Measurements from ENCODE around the gene CDH4. TPM values are rescaled to one million over a fixed set of nuclear protein-coding genes. Genes with fewer than 3 reads are reported as not detected.

The CDH4 gene
- polyA plus RNA-seq, 1 donor: 1.7 TPM

- no CpG with 5 or more reads among the region's 9 CpGs for WGBS (ENCODE audit: insufficient coverage, low lambda C conversion rate)
Observed at GRCh38 chr20:61837200-61837599, 585.1 kb downstream of the CDH4 start.

GRCh38 chr20:61839223-61839911 is 587.3 kb downstream of the CDH4 start:
- H3K4me1 ChIP-seq (ENCODE audit: control insufficient read depth, insufficient read depth, low read length): no peaks in the 10 kb centered on the region
- no peaks in the 10 kb centered on the region for H3K36me3 ChIP-seq (ENCODE audit: control insufficient read depth, insufficient read depth, low read length)
- DNase-seq: no peak
- H3K27ac ChIP-seq (ENCODE audit: low read length): no peak overlapping the region
- no CpG with 5 or more reads among the region's 10 CpGs for WGBS (ENCODE audit: insufficient coverage, low lambda C conversion rate)
- H3K4me3 ChIP-seq (ENCODE audit: low read length): no peak overlapping the region
- no peaks in the 10 kb centered on the region for H3K27me3 ChIP-seq (ENCODE audit: control insufficient read depth, insufficient read depth, low read length)
- H3K9me3 ChIP-seq (ENCODE audit: control insufficient read depth, low read depth, low read length): no peaks in the 10 kb centered on the region

More at GRCh38 chr20:61837200-61837599, 585.1 kb downstream of the CDH4 start:
- Histone ChIP-seq H3K4me3 (ENCODE audit: low read length) (no peak overlapping the region), H3K27ac (ENCODE audit: low read length) (no peak overlapping the region), H3K9me3 (ENCODE audit: control insufficient read depth, low read depth, low read length) (no peaks in the 10 kb centered on the region), H3K4me1 (ENCODE audit: control insufficient read depth, insufficient read depth, low read length) (no peaks in the 10 kb centered on the region), H3K36me3 (ENCODE audit: control insufficient read depth, insufficient read depth, low read length) (no peaks in the 10 kb centered on the region), H3K27me3 (ENCODE audit: control insufficient read depth, insufficient read depth, low read length) (no peaks in the 10 kb centered on the region)
- DNase-seq: no peak

GRCh38 chr20:61839912-61840778 is 588.1 kb downstream of the CDH4 start:
- no peak for DNase-seq

GRCh38 chr20:61840779-61841455 is 588.9 kb downstream of the CDH4 start:
- Histone ChIP-seq H3K9me3 (ENCODE audit: control insufficient read depth, low read depth, low read length) (no peaks in the 10 kb centered on the region), H3K36me3 (ENCODE audit: control insufficient read depth, insufficient read depth, low read length) (no peaks in the 10 kb centered on the region), H3K27ac (ENCODE audit: low read length) (no peak overlapping the region), H3K4me1 (ENCODE audit: control insufficient read depth, insufficient read depth, low read length) (no peaks in the 10 kb centered on the region), H3K4me3 (ENCODE audit: low read length) (no peak overlapping the region), H3K27me3 (ENCODE audit: control insufficient read depth, insufficient read depth, low read length) (no peaks in the 10 kb centered on the region)
- WGBS (ENCODE audit: insufficient coverage, low lambda C conversion rate): 100% methylated on average over 5 of the region's 26 CpGs
- no peak for DNase-seq

More at GRCh38 chr20:61839912-61840778, 588.1 kb downstream of the CDH4 start:
- H3K36me3 ChIP-seq (ENCODE audit: control insufficient read depth, insufficient read depth, low read length): no peaks in the 10 kb centered on the region
- no peaks in the 10 kb centered on the region for H3K9me3 ChIP-seq (ENCODE audit: control insufficient read depth, low read depth, low read length)
- no CpG with 5 or more reads among the region's 26 CpGs for WGBS (ENCODE audit: insufficient coverage, low lambda C conversion rate)
- no peak overlapping the region for H3K27ac ChIP-seq (ENCODE audit: low read length)
- no peaks in the 10 kb centered on the region for H3K27me3 ChIP-seq (ENCODE audit: control insufficient read depth, insufficient read depth, low read length)
- no peaks in the 10 kb centered on the region for H3K4me1 ChIP-seq (ENCODE audit: control insufficient read depth, insufficient read depth, low read length)
- no peak overlapping the region for H3K4me3 ChIP-seq (ENCODE audit: low read length)

GRCh38 chr20:61841551-61841950 is 589.5 kb downstream of the CDH4 start:
- DNase-seq: no peak
- Histone ChIP-seq H3K9me3 (ENCODE audit: control insufficient read depth, low read depth, low read length) (no peaks in the 10 kb centered on the region), H3K4me1 (ENCODE audit: control insufficient read depth, insufficient read depth, low read length) (no peaks in the 10 kb centered on the region), H3K27ac (ENCODE audit: low read length) (no peak overlapping the region), H3K36me3 (ENCODE audit: control insufficient read depth, insufficient read depth, low read length) (no peaks in the 10 kb centered on the region), H3K27me3 (ENCODE audit: control insufficient read depth, insufficient read depth, low read length) (no peaks in the 10 kb centered on the region), H3K4me3 (ENCODE audit: low read length) (no peak overlapping the region)
- WGBS (ENCODE audit: insufficient coverage, low lambda C conversion rate): no CpG with 5 or more reads among the region's 18 CpGs

- no CpG with 5 or more reads among the region's 9 CpGs for WGBS (ENCODE audit: insufficient coverage, low lambda C conversion rate)
- Histone ChIP-seq H3K27me3 (ENCODE audit: control insufficient read depth, insufficient read depth, low read length) (no peaks in the 10 kb centered on the region), H3K4me1 (ENCODE audit: control insufficient read depth, insufficient read depth, low read length) (no peaks in the 10 kb centered on the region), H3K27ac (ENCODE audit: low read length) (no peak overlapping the region), H3K36me3 (ENCODE audit: control insufficient read depth, insufficient read depth, low read length) (no peaks in the 10 kb centered on the region), H3K4me3 (ENCODE audit: low read length) (no peak overlapping the region), H3K9me3 (ENCODE audit: control insufficient read depth, low read depth, low read length) (no peaks in the 10 kb centered on the region)
- no peak for DNase-seq
Observed at GRCh38 chr20:61841966-61842365, 589.9 kb downstream of the CDH4 start.

- H3K4me3 ChIP-seq (ENCODE audit: low read length): no peak overlapping the region
- H3K27me3 ChIP-seq (ENCODE audit: control insufficient read depth, insufficient read depth, low read length): no peaks in the 10 kb centered on the region
- no peak overlapping the region for H3K27ac ChIP-seq (ENCODE audit: low read length)
- no peak for DNase-seq
- H3K4me1 ChIP-seq (ENCODE audit: control insufficient read depth, insufficient read depth, low read length): no peaks in the 10 kb centered on the region
- WGBS (ENCODE audit: insufficient coverage, low lambda C conversion rate): no CpG with 5 or more reads among the region's 17 CpGs
- no peaks in the 10 kb centered on the region for H3K9me3 ChIP-seq (ENCODE audit: control insufficient read depth, low read depth, low read length)
- H3K36me3 ChIP-seq (ENCODE audit: control insufficient read depth, insufficient read depth, low read length): no peaks in the 10 kb centered on the region
Observed at GRCh38 chr20:61844621-61845020, 592.6 kb downstream of the CDH4 start.

- H3K4me3 ChIP-seq (ENCODE audit: low read length): no peak overlapping the region
- WGBS (ENCODE audit: insufficient coverage, low lambda C conversion rate): no CpG with 5 or more reads among the region's 19 CpGs
- H3K4me1 ChIP-seq (ENCODE audit: control insufficient read depth, insufficient read depth, low read length): no peaks in the 10 kb centered on the region
- H3K27ac ChIP-seq (ENCODE audit: low read length): no peak overlapping the region
- no peaks in the 10 kb centered on the region for H3K36me3 ChIP-seq (ENCODE audit: control insufficient read depth, insufficient read depth, low read length)
- no peaks in the 10 kb centered on the region for H3K27me3 ChIP-seq (ENCODE audit: control insufficient read depth, insufficient read depth, low read length)
- DNase-seq: no peak
- H3K9me3 ChIP-seq (ENCODE audit: control insufficient read depth, low read depth, low read length): no peaks in the 10 kb centered on the region
Observed at GRCh38 chr20:61845233-61845671, 593.2 kb downstream of the CDH4 start.

- Histone ChIP-seq H3K36me3 (ENCODE audit: control insufficient read depth, insufficient read depth, low read length) (no peaks in the 10 kb centered on the region), H3K9me3 (ENCODE audit: control insufficient read depth, low read depth, low read length) (no peaks in the 10 kb centered on the region), H3K27ac (ENCODE audit: low read length) (no peak overlapping the region), H3K27me3 (ENCODE audit: control insufficient read depth, insufficient read depth, low read length) (no peaks in the 10 kb centered on the region), H3K4me1 (ENCODE audit: control insufficient read depth, insufficient read depth, low read length) (no peaks in the 10 kb centered on the region), H3K4me3 (ENCODE audit: low read length) (no peak overlapping the region)
- DNase-seq: no peak
- no CpG with 5 or more reads among the region's 15 CpGs for WGBS (ENCODE audit: insufficient coverage, low lambda C conversion rate)
Observed at GRCh38 chr20:61846074-61846473, 594.0 kb downstream of the CDH4 start.

- H3K36me3 ChIP-seq (ENCODE audit: control insufficient read depth, insufficient read depth, low read length): no peaks in the 10 kb centered on the region
- no peaks in the 10 kb centered on the region for H3K9me3 ChIP-seq (ENCODE audit: control insufficient read depth, low read depth, low read length)
- WGBS (ENCODE audit: insufficient coverage, low lambda C conversion rate): no CpG with 5 or more reads among the region's 11 CpGs
- H3K27me3 ChIP-seq (ENCODE audit: control insufficient read depth, insufficient read depth, low read length): no peaks in the 10 kb centered on the region
- H3K4me1 ChIP-seq (ENCODE audit: control insufficient read depth, insufficient read depth, low read length): no peaks in the 10 kb centered on the region
- DNase-seq: no peak
- no peak overlapping the region for H3K4me3 ChIP-seq (ENCODE audit: low read length)
- no peak overlapping the region for H3K27ac ChIP-seq (ENCODE audit: low read length)
Observed at GRCh38 chr20:61846741-61847419, 594.8 kb downstream of the CDH4 start.
